B cell (primary cell): Measurements from ENCODE around the gene SERPINI1. TPM values are rescaled to one million over a fixed set of nuclear protein-coding genes. Genes with fewer than 3 reads are reported as not detected.

Source experiments
- ATAC-seq: fragments of 200-7000 bp; cut with Tn5 transposase; one replicate; pipeline ENCODE4 v1.10.0; 2021; ENCODE audit warnings: low read depth, mild to moderate bottlenecking, moderate number of reproducible peaks, moderate library complexity
- CTCF ChIA-PET: fragments of 350-600 bp; sonication (Branson Sonifier 250); formaldehyde crosslinking; loops from one replicate; lab custom pipeline; 2021; ENCODE audit warnings: antibody characterized with exemption, inconsistent platforms; lab: Charles Lee
- POLR2A ChIA-PET: fragments of 350-600 bp; sonication (Branson Sonifier 250); formaldehyde crosslinking; loops from one replicate; lab custom pipeline; 2021; ENCODE audit warnings: antibody characterized with exemption; lab: Charles Lee
- DNase-seq: peaks from one replicate; pipeline ENCODE4 v3.0.0; 2013
- H2AFZ ChIP-seq: 2 replicates; pipeline ENCODE4 v1.6.1; 2012; ENCODE audit warnings: mild to moderate bottlenecking, low read depth, low read length; ENCODE audit not compliant: insufficient read depth, poor library complexity, severe bottlenecking
- H3K27ac ChIP-seq, 2 donors: 1 replicate in 1 of 2; 2 replicates in 1 of 2; pipeline ENCODE4 v1.5.1; 2012 to 2013; ENCODE audit warnings: low read length in 2 of 2, mild to moderate bottlenecking in 2 of 2, moderate library complexity in 1 of 2
- H3K27me3 ChIP-seq, 4 experiments: fragments of 200-600 bp in 1 of 4; sonication (generic) in 1 of 4; replicated peaks in 1 of 4; 1 replicate in 2 of 4; 2 replicates in 2 of 4; pipeline versions ENCODE4 v1.6.1 to v1.7.0; 2013 to 2016; ENCODE audit warnings: low read length in 3 of 4, mild to moderate bottlenecking in 2 of 4, mixed read lengths in 1 of 4, moderate library complexity in 1 of 4; ENCODE audit not compliant: insufficient read depth in 4 of 4, control insufficient read depth in 3 of 4; ENCODE audit errors: control extremely low read depth in 1 of 4
- H3K36me3 ChIP-seq, 2 experiments: replicated peaks in 1 of 2; 1 replicate in 1 of 2; 2 replicates in 1 of 2; pipeline versions ENCODE4 v1.6.1 to v1.7.1; 2013; ENCODE audit warnings: low read length in 1 of 2; ENCODE audit not compliant: insufficient read depth in 2 of 2, control insufficient read depth in 1 of 2; ENCODE audit errors: control extremely low read depth in 1 of 2, extremely low read depth in 1 of 2
- H3K4me1 ChIP-seq, 2 donors: fragments of 200-600 bp in 1 of 2; sonication (generic) in 1 of 2; 1 replicate in 1 of 2; 2 replicates in 1 of 2; pipeline versions ENCODE4 v1.5.1 to v1.6.1; 2013 to 2017; ENCODE audit warnings: low read length in 2 of 2; ENCODE audit not compliant: control insufficient read depth in 2 of 2, insufficient read depth in 2 of 2
- H3K4me2 ChIP-seq: replicated peaks from 2 replicates; pipeline ENCODE3; 2012; ENCODE audit warnings: mild to moderate bottlenecking, low read depth, low read length; ENCODE audit not compliant: poor library complexity, severe bottlenecking
- H3K4me3 ChIP-seq, 5 experiments: fragments of 200-600 bp in 1 of 5; sonication (generic) in 1 of 5; 1 replicate in 3 of 5; 2 replicates in 2 of 5; pipeline versions ENCODE4 v1.5.1 to v1.7.0; 2011 to 2016; ENCODE audit warnings: low read length in 4 of 5, mild to moderate bottlenecking in 4 of 5, low read depth in 2 of 5, control low read depth in 1 of 5, moderate library complexity in 1 of 5; ENCODE audit not compliant: insufficient read depth in 1 of 5; ENCODE audit errors: control extremely low read depth in 1 of 5, extremely low read depth in 1 of 5
- H3K79me2 ChIP-seq: fragments of 200-600 bp; sonication (generic); one replicate; pipeline ENCODE4 v1.6.0; 2016; ENCODE audit warnings: low read length; ENCODE audit not compliant: control insufficient read depth, insufficient read depth
- H3K9ac ChIP-seq: fragments of 200-600 bp; sonication (generic); 2 replicates; pipeline ENCODE4 v1.6.1; 2017; ENCODE audit warnings: mild to moderate bottlenecking, low read length, moderate library complexity
- H3K9me3 ChIP-seq, 3 donors: one replicate each; pipeline versions ENCODE4 v1.6.1 to v1.7.1; 2013; ENCODE audit warnings: low read length in 2 of 3; ENCODE audit not compliant: control insufficient read depth in 2 of 3, insufficient read depth in 1 of 3; ENCODE audit errors: control extremely low read depth in 1 of 3
- H4K20me1 ChIP-seq: 2 replicates; pipeline ENCODE4 v1.6.0; 2012; ENCODE audit warnings: mild to moderate bottlenecking, low read length; ENCODE audit not compliant: insufficient read depth, control insufficient read depth, poor library complexity, severe bottlenecking
- H3K27ac Mint-ChIP-seq: one replicate; pipeline ENCODE4 v1.8.0; 2021; ENCODE audit warnings: mixed read lengths
- H3K27me3 Mint-ChIP-seq: one replicate; pipeline ENCODE4 v1.8.0; 2021; ENCODE audit warnings: mixed read lengths
- H3K4me1 Mint-ChIP-seq: one replicate; pipeline ENCODE4 v1.8.0; 2021; ENCODE audit warnings: mixed read lengths
- H3K4me3 Mint-ChIP-seq: one replicate; pipeline ENCODE4 v1.8.0; 2021; ENCODE audit warnings: mixed read lengths
- H3K9me3 Mint-ChIP-seq: one replicate; pipeline ENCODE4 v1.8.0; 2022; ENCODE audit warnings: mixed read lengths; ENCODE audit not compliant: insufficient read depth
- EZH2 ChIP-seq: IDR thresholded peaks from 2 replicates; pipeline ENCODE4 v1.6.1; 2012; ENCODE audit warnings: borderline replicate concordance, low read depth, mild to moderate bottlenecking, moderate library complexity, low read length; ENCODE audit not compliant: insufficient read depth, poor library complexity, severe bottlenecking
- WGBS: methylation state at CpG from one replicate; pipeline ENCODE4 v1.1.5; 2013; ENCODE audit warnings: missing lambda C conversion rate; ENCODE audit not compliant: insufficient coverage; 5-methylcytosine and 5-hydroxymethylcytosine counted together
- intact Hi-C: fragments of 100-400 bp; cut with micrococcal nuclease; formaldehyde crosslinking; loops from one replicate; pipeline ENCODE4 v1.10.0; 2022
- polyA plus RNA-seq: library from polyadenylated mRNA; depleted of rRNA; stranded (reverse); fragments of >200 nt; gene quantifications from 2 replicates; pipeline ENCODE4 v1.2.3, GENCODE V29; 2012
- total RNA-seq, 2 donors: library from RNA; stranded (reverse); fragments of 120-200 nt in 1 of 2; gene quantifications; 1 replicate in 1 of 2; 2 replicates in 1 of 2; pipeline versions ENCODE4 v1.2.3 to v1.2.4, GENCODE V29; 2013 to 2022
- TF ChIP-seq, protein P1 (sequence below): fragments of 200-600 bp; IDR thresholded peaks from one replicate; pipeline ENCODE4 v1.8.0; 2022; ENCODE audit warnings: antibody characterized with exemption, mild to moderate bottlenecking

The SERPINI1 gene
- total and polyA plus RNA-seq, 2 donors (not counting 1 experiment from before 2014, with no cell fraction given) = 6.8 to 7.0 TPM

GRCh38 chr3:167738037-167738436 is 2.5 kb downstream of the SERPINI1 start:
- ATAC-seq (no peak), DNase-seq (no peak)
- Histone ChIP-seq H3K9me3 (no peaks in the 10 kb centered on the region), H3K27ac (no peak overlapping the region), H3K36me3 (no peaks in the 10 kb centered on the region), H3K9ac (no peak overlapping the region), H3K79me2 (peaks cover 66% of the 10 kb centered on the region), H3K4me1 (peaks cover 7 to 25% of the 10 kb centered on the region in 2 donors), H3K27me3 (no peaks in the 10 kb centered on the region), H4K20me1 (peaks cover 6% of the 10 kb centered on the region), H3K4me3 (no peak overlapping the region), H3K4me2 (no peak overlapping the region), H2AFZ (no peak overlapping the region)
- TF ChIP-seq, protein P1, sequence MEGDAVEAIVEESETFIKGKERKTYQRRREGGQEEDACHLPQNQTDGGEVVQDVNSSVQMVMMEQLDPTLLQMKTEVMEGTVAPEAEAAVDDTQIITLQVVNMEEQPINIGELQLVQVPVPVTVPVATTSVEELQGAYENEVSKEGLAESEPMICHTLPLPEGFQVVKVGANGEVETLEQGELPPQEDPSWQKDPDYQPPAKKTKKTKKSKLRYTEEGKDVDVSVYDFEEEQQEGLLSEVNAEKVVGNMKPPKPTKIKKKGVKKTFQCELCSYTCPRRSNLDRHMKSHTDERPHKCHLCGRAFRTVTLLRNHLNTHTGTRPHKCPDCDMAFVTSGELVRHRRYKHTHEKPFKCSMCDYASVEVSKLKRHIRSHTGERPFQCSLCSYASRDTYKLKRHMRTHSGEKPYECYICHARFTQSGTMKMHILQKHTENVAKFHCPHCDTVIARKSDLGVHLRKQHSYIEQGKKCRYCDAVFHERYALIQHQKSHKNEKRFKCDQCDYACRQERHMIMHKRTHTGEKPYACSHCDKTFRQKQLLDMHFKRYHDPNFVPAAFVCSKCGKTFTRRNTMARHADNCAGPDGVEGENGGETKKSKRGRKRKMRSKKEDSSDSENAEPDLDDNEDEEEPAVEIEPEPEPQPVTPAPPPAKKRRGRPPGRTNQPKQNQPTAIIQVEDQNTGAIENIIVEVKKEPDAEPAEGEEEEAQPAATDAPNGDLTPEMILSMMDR = no peak
- TF ChIP-seq EZH2 = no peak
- WGBS = no CpG with 5 or more reads among the region's 2 CpGs
- Mint-ChIP-seq H3K27ac (no peak overlapping the region), H3K27me3 (no peaks in the 10 kb centered on the region), H3K4me3 (no peak overlapping the region), H3K9me3 (no peaks in the 10 kb centered on the region), H3K4me1 (peaks cover 17% of the 10 kb centered on the region)
- ChIA-PET POLR2A (no interaction called here), CTCF (interaction anchor here (3.3 kb wide), 1 partner anchor 11 kb away, joined by 32 read pairs; no protein-coding TSS in a partner anchor)
- intact Hi-C loops = no loop called here

- H3K27me3 ChIP-seq = no peaks in the 10 kb centered on the region
- H3K9me3 ChIP-seq = no peaks in the 10 kb centered on the region
- POLR2A ChIA-PET = no interaction called here
- no peak for ATAC-seq
- H3K36me3 ChIP-seq = no peaks in the 10 kb centered on the region
- no peaks in the 10 kb centered on the region for H4K20me1 ChIP-seq
- DNase-seq = no peak
- H2AFZ ChIP-seq = no peak overlapping the region
- H3K9ac ChIP-seq = no peak overlapping the region
- Mint-ChIP-seq H3K27me3 (no peaks in the 10 kb centered on the region), H3K4me3 (no peak overlapping the region), H3K9me3 (no peaks in the 10 kb centered on the region), H3K4me1 (peaks cover 17% of the 10 kb centered on the region), H3K27ac (no peak overlapping the region)
- peaks cover 5 to 16% of the 10 kb centered on the region in 2 donors for H3K4me1 ChIP-seq
- H3K79me2 ChIP-seq = peaks cover 63% of the 10 kb centered on the region
- no peak overlapping the region for H3K4me2 ChIP-seq
- H3K27ac ChIP-seq = no peak overlapping the region
- CTCF ChIA-PET = interaction anchor here (0.7 kb wide), 1 partner anchor 10 kb away, joined by 3 read pairs; no protein-coding TSS in a partner anchor
- 100% methylated on average over 1 of the region's 4 CpGs for WGBS
- no peak overlapping the region for H3K4me3 ChIP-seq
- intact Hi-C loops = no loop called here
- TF ChIP-seq EZH2 = no peak
- TF ChIP-seq, protein P1 = no peak
Observed at GRCh38 chr3:167739190-167739810, 3.8 kb downstream of the SERPINI1 start.
